GM23338 (cell line): ENCODE results near the gene TMEM87B. TPM values are rescaled to one million over a fixed set of nuclear protein-coding genes. Genes with fewer than 3 reads are reported as not detected.

Experiments used
- ATAC-seq: fragments of 200-7000 bp; cut with Tn5 transposase; 3 replicates; pipeline ENCODE4 v1.9.1; 2020
- DNase-seq: peaks from one replicate; pipeline ENCODE4 v3.0.0-alpha.2; 2015; ENCODE audit warnings: low spot score
- H2AFZ ChIP-seq: fragments of 200-600 bp; sonication (generic); 2 replicates; pipeline ENCODE4 v1.8.0; 2016; ENCODE audit warnings: antibody characterized with exemption, mild to moderate bottlenecking, moderate library complexity
- H3F3A ChIP-seq: fragments of 200-600 bp; sonication (generic); replicated peaks from 2 replicates; pipeline ENCODE4 v1.8.0; 2017; ENCODE audit warnings: antibody characterized with exemption, mixed run types, low read depth
- H3K27ac ChIP-seq: fragments of 200-600 bp; sonication (generic); 2 replicates; pipeline ENCODE4 v1.6.1; 2016; ENCODE audit warnings: low read depth
- H3K27me3 ChIP-seq: fragments of 200-600 bp; sonication (generic); 2 replicates; pipeline ENCODE4 v1.8.0; 2016; ENCODE audit warnings: mild to moderate bottlenecking, mixed run types, moderate library complexity; ENCODE audit not compliant: insufficient read depth
- H3K36me3 ChIP-seq: fragments of 200-600 bp; sonication (generic); 2 replicates; pipeline ENCODE4 v1.8.0; 2016; ENCODE audit warnings: mild to moderate bottlenecking; ENCODE audit not compliant: insufficient read depth
- H3K4me1 ChIP-seq: fragments of 200-600 bp; sonication (generic); 2 replicates; pipeline ENCODE4 v1.8.0; 2016; ENCODE audit warnings: mild to moderate bottlenecking, moderate library complexity; ENCODE audit not compliant: insufficient read depth
- H3K4me2 ChIP-seq: fragments of 200-600 bp; sonication (generic); 2 replicates; pipeline ENCODE4 v1.7.1; 2017; ENCODE audit warnings: mixed run types
- H3K4me3 ChIP-seq: fragments of 200-600 bp; sonication (generic); 2 replicates; pipeline ENCODE4 v1.6.1; 2016; ENCODE audit warnings: mixed run types
- H3K79me2 ChIP-seq: fragments of 200-600 bp; sonication (generic); replicated peaks from 2 replicates; pipeline ENCODE4 v1.8.0; 2017; ENCODE audit warnings: mild to moderate bottlenecking; ENCODE audit not compliant: insufficient read depth
- H3K9me2 ChIP-seq: fragments of 200-600 bp; sonication (generic); 2 replicates; pipeline ENCODE4 v1.8.0; 2017; ENCODE audit not compliant: insufficient read depth
- H4K20me1 ChIP-seq: fragments of 200-600 bp; sonication (generic); replicated peaks from 2 replicates; pipeline ENCODE4 v1.8.0; 2017; ENCODE audit warnings: mild to moderate bottlenecking; ENCODE audit not compliant: insufficient read depth
- H3K27ac Mint-ChIP-seq: 2 replicates; pipeline ENCODE4 v1.8.0; 2020; ENCODE audit warnings: inconsistent platforms, mild to moderate bottlenecking, moderate library complexity, mixed read lengths
- H3K27me3 Mint-ChIP-seq: 3 replicates; pipeline ENCODE4 v1.8.0; 2022; ENCODE audit warnings: low read depth, mild to moderate bottlenecking, moderate library complexity, mixed read lengths, inconsistent platforms; ENCODE audit not compliant: insufficient read depth, poor library complexity
- H3K36me3 Mint-ChIP-seq: 3 replicates; pipeline ENCODE4 v1.8.0; 2021; ENCODE audit warnings: low read depth, mild to moderate bottlenecking, inconsistent platforms, moderate library complexity, mixed read lengths
- H3K4me1 Mint-ChIP-seq: 3 replicates; pipeline ENCODE4 v1.8.0; 2020; ENCODE audit warnings: mild to moderate bottlenecking, inconsistent platforms, mixed read lengths
- H3K4me3 Mint-ChIP-seq: 3 replicates; pipeline ENCODE4 v1.8.0; 2021; ENCODE audit warnings: moderate library complexity, mild to moderate bottlenecking, inconsistent platforms, mixed read lengths
- H3K9me3 Mint-ChIP-seq: 3 replicates; pipeline ENCODE4 v1.8.0; 2020; ENCODE audit warnings: moderate library complexity, mild to moderate bottlenecking, inconsistent platforms, mixed read lengths
- CREB1 ChIP-seq: fragments of 250-450 bp; sonication (Bioruptor Pico); IDR thresholded peaks from 2 replicates; pipeline ENCODE4 v1.5.0; 2020; ENCODE audit warnings: low read depth, mild to moderate bottlenecking, moderate library complexity
- EZH2 ChIP-seq: fragments of 200-600 bp; sonication (generic); IDR thresholded peaks from one replicate; pipeline ENCODE4 v1.8.0; 2017; ENCODE audit warnings: antibody characterized with exemption, mild to moderate bottlenecking, low read depth; ENCODE audit not compliant: unreplicated experiment
- EZH2phosphoT487 ChIP-seq: fragments of 200-600 bp; sonication (generic); IDR thresholded peaks from one replicate; pipeline ENCODE4 v1.8.1; 2018; ENCODE audit warnings: antibody characterized with exemption; ENCODE audit not compliant: unreplicated experiment
- JUNB ChIP-seq: IDR thresholded peaks from one replicate; pipeline ENCODE4 v1.6.1; 2016; ENCODE audit warnings: antibody characterized with exemption; ENCODE audit not compliant: unreplicated experiment
- NANOG ChIP-seq: IDR thresholded peaks from 2 replicates; pipeline ENCODE4 v1.6.1; 2016; ENCODE audit warnings: antibody characterized with exemption, borderline replicate concordance
- POLR2AphosphoS5 ChIP-seq: IDR thresholded peaks from 2 replicates; pipeline ENCODE4 v1.6.1; 2016; ENCODE audit warnings: antibody characterized with exemption, low read depth
- STAT1 ChIP-seq: IDR thresholded peaks from one replicate; pipeline ENCODE4 v1.6.1; 2016; ENCODE audit warnings: antibody characterized with exemption; ENCODE audit not compliant: unreplicated experiment
- ZNF114 ChIP-seq: fragments of 250-450 bp; sonication (Bioruptor Pico); IDR thresholded peaks from 2 replicates; pipeline ENCODE4 v1.5.0; 2020; ENCODE audit warnings: mild to moderate bottlenecking, moderate library complexity
- ZNF331 ChIP-seq: fragments of 250-450 bp; sonication (Bioruptor Pico); IDR thresholded peaks from 2 replicates; pipeline ENCODE4 v1.5.0; 2020; ENCODE audit warnings: low read depth, mild to moderate bottlenecking, moderate library complexity
- polyA plus RNA-seq: library from polyadenylated mRNA; unstranded; fragments of >200 nt; fragmentation: Nextera tagmentation; extraction: Ambion mirVana; gene quantifications from 2 replicates; pipeline ENCODE4 v1.2.1, GENCODE V29; 2016
- total RNA-seq: library from RNA; depleted of rRNA; stranded (reverse); fragments of >200 nt; shearing (Covaris generic); gene quantifications from 2 replicates; pipeline ENCODE4 v1.2.3, GENCODE V29; 2014
- TF ChIP-seq, protein P1 (sequence below), 2 experiments: fragments of 200-600 bp in 1 of 2; sonication (generic) in 1 of 2; conservative IDR thresholded peaks; 2 replicates each; pipeline versions ENCODE4 v1.5.1 to v1.6.1; 2016 to 2017; ENCODE audit warnings: antibody characterized with exemption in 2 of 2, low read depth in 2 of 2, mild to moderate bottlenecking in 2 of 2, moderate library complexity in 1 of 2
- TF ChIP-seq, protein P2 (sequence below): IDR thresholded peaks from 2 replicates; pipeline ENCODE4 v1.6.1; 2016; ENCODE audit warnings: antibody characterized with exemption
- TF ChIP-seq, protein P3 (sequence below): IDR thresholded peaks from one replicate; pipeline ENCODE4 v1.6.1; 2018; ENCODE audit warnings: antibody characterized with exemption; ENCODE audit not compliant: unreplicated experiment
- TF ChIP-seq, protein P4 (sequence below): fragments of 250-450 bp; sonication (Bioruptor Pico); IDR thresholded peaks from 2 replicates; pipeline ENCODE4 v1.5.0; 2020; ENCODE audit warnings: mild to moderate bottlenecking, moderate library complexity

The TMEM87B gene
- total and polyA plus RNA-seq, 2 experiments from 2014 or later: 7.0 to 15.4 TPM

DNA sequence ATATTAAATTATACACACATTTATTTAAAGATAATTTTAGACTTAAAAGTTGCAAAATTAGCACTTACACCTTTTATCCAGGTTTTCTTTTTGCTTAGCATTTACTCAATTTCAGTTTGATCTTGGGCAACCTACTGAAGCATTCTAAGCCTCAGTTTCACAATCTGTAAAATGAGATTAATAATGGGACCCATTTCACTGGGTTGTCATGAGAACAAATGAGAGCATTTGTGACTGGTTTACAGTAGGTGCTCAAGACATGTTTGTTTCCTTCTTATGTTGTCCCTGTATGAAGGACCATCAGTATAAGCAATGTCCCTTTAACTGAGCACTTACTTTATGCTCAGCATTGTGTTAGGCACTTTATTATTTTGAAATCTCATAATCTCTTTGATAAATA is 78.3 kb downstream of the TMEM87B start:
- Histone ChIP-seq H3K27ac (no peak overlapping the region), H3K4me3 (no peak overlapping the region), H3K27me3 (peaks cover 26% of the 10 kb centered on the region), H4K20me1 (no peaks in the 10 kb centered on the region), H3K4me2 (no peak overlapping the region), H3F3A (no peaks in the 10 kb centered on the region), H3K79me2 (no peaks in the 10 kb centered on the region), H2AFZ (no peak overlapping the region), H3K4me1 (peaks cover 5% of the 10 kb centered on the region; the same call in 1 of the 2 replicates), H3K9me2 (no peaks in the 10 kb centered on the region), H3K36me3 (no peaks in the 10 kb centered on the region)
- Mint-ChIP-seq H3K27ac (no peak overlapping the region), H3K4me3 (no peak overlapping the region), H3K27me3 (peaks cover 29% of the 10 kb centered on the region), H3K36me3 (no peaks in the 10 kb centered on the region; the same call in 2 of the 3 replicates), H3K9me3 (peaks cover 5% of the 10 kb centered on the region; the same call in 2 of the 3 replicates), H3K4me1 (peaks cover 6% of the 10 kb centered on the region; the same call in 1 of the 3 replicates)
- DNase-seq (no peak), ATAC-seq (no peak)
- no peak for TF ChIP-seq POLR2AphosphoS5
- TF ChIP-seq ZNF331 (CRISPR knock-in tag): no peak
- no peak for TF ChIP-seq ZNF114 (CRISPR knock-in tag)
- TF ChIP-seq, protein P1, sequence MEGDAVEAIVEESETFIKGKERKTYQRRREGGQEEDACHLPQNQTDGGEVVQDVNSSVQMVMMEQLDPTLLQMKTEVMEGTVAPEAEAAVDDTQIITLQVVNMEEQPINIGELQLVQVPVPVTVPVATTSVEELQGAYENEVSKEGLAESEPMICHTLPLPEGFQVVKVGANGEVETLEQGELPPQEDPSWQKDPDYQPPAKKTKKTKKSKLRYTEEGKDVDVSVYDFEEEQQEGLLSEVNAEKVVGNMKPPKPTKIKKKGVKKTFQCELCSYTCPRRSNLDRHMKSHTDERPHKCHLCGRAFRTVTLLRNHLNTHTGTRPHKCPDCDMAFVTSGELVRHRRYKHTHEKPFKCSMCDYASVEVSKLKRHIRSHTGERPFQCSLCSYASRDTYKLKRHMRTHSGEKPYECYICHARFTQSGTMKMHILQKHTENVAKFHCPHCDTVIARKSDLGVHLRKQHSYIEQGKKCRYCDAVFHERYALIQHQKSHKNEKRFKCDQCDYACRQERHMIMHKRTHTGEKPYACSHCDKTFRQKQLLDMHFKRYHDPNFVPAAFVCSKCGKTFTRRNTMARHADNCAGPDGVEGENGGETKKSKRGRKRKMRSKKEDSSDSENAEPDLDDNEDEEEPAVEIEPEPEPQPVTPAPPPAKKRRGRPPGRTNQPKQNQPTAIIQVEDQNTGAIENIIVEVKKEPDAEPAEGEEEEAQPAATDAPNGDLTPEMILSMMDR (conservative IDR thresholded peaks at IDR 0.05; ENCODE audit: low read depth in 2 of 2): no peak
- TF ChIP-seq EZH2phosphoT487: no peak
- TF ChIP-seq, protein P2, sequence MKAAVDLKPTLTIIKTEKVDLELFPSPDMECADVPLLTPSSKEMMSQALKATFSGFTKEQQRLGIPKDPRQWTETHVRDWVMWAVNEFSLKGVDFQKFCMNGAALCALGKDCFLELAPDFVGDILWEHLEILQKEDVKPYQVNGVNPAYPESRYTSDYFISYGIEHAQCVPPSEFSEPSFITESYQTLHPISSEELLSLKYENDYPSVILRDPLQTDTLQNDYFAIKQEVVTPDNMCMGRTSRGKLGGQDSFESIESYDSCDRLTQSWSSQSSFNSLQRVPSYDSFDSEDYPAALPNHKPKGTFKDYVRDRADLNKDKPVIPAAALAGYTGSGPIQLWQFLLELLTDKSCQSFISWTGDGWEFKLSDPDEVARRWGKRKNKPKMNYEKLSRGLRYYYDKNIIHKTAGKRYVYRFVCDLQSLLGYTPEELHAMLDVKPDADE: no peak
- no peak for TF ChIP-seq CREB1
- TF ChIP-seq JUNB: no peak
- TF ChIP-seq STAT1: no peak
- TF ChIP-seq EZH2: no peak
- no peak for TF ChIP-seq NANOG
- TF ChIP-seq, protein P3, sequence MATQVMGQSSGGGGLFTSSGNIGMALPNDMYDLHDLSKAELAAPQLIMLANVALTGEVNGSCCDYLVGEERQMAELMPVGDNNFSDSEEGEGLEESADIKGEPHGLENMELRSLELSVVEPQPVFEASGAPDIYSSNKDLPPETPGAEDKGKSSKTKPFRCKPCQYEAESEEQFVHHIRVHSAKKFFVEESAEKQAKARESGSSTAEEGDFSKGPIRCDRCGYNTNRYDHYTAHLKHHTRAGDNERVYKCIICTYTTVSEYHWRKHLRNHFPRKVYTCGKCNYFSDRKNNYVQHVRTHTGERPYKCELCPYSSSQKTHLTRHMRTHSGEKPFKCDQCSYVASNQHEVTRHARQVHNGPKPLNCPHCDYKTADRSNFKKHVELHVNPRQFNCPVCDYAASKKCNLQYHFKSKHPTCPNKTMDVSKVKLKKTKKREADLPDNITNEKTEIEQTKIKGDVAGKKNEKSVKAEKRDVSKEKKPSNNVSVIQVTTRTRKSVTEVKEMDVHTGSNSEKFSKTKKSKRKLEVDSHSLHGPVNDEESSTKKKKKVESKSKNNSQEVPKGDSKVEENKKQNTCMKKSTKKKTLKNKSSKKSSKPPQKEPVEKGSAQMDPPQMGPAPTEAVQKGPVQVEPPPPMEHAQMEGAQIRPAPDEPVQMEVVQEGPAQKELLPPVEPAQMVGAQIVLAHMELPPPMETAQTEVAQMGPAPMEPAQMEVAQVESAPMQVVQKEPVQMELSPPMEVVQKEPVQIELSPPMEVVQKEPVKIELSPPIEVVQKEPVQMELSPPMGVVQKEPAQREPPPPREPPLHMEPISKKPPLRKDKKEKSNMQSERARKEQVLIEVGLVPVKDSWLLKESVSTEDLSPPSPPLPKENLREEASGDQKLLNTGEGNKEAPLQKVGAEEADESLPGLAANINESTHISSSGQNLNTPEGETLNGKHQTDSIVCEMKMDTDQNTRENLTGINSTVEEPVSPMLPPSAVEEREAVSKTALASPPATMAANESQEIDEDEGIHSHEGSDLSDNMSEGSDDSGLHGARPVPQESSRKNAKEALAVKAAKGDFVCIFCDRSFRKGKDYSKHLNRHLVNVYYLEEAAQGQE: no peak
- TF ChIP-seq, protein P4, sequence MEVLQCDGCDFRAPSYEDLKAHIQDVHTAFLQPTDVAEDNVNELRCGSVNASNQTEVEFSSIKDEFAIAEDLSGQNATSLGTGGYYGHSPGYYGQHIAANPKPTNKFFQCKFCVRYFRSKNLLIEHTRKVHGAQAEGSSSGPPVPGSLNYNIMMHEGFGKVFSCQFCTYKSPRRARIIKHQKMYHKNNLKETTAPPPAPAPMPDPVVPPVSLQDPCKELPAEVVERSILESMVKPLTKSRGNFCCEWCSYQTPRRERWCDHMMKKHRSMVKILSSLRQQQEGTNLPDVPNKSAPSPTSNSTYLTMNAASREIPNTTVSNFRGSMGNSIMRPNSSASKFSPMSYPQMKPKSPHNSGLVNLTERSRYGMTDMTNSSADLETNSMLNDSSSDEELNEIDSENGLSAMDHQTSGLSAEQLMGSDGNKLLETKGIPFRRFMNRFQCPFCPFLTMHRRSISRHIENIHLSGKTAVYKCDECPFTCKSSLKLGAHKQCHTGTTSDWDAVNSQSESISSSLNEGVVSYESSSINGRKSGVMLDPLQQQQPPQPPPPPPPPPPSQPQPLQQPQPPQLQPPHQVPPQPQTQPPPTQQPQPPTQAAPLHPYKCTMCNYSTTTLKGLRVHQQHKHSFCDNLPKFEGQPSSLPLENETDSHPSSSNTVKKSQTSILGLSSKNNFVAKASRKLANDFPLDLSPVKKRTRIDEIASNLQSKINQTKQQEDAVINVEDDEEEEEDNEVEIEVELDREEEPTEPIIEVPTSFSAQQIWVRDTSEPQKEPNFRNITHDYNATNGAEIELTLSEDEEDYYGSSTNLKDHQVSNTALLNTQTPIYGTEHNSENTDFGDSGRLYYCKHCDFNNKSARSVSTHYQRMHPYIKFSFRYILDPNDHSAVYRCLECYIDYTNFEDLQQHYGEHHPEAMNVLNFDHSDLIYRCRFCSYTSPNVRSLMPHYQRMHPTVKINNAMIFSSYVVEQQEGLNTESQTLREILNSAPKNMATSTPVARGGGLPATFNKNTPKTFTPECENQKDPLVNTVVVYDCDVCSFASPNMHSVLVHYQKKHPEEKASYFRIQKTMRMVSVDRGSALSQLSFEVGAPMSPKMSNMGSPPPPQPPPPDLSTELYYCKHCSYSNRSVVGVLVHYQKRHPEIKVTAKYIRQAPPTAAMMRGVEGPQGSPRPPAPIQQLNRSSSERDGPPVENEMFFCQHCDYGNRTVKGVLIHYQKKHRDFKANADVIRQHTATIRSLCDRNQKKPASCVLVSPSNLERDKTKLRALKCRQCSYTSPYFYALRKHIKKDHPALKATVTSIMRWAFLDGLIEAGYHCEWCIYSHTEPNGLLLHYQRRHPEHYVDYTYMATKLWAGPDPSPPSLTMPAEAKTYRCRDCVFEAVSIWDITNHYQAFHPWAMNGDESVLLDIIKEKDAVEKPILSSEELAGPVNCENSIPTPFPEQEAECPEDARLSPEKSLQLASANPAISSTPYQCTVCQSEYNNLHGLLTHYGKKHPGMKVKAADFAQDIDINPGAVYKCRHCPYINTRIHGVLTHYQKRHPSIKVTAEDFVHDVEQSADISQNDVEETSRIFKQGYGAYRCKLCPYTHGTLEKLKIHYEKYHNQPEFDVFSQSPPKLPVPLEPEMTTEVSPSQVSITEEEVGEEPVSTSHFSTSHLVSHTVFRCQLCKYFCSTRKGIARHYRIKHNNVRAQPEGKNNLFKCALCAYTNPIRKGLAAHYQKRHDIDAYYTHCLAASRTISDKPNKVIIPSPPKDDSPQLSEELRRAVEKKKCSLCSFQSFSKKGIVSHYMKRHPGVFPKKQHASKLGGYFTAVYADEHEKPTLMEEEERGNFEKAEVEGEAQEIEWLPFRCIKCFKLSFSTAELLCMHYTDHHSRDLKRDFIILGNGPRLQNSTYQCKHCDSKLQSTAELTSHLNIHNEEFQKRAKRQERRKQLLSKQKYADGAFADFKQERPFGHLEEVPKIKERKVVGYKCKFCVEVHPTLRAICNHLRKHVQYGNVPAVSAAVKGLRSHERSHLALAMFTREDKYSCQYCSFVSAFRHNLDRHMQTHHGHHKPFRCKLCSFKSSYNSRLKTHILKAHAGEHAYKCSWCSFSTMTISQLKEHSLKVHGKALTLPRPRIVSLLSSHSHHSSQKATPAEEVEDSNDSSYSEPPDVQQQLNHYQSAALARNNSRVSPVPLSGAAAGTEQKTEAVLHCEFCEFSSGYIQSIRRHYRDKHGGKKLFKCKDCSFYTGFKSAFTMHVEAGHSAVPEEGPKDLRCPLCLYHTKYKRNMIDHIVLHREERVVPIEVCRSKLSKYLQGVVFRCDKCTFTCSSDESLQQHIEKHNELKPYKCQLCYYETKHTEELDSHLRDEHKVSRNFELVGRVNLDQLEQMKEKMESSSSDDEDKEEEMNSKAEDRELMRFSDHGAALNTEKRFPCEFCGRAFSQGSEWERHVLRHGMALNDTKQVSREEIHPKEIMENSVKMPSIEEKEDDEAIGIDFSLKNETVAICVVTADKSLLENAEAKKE (CRISPR knock-in tag): no peak
